WTC11 (cell line): Measurements from ENCODE around the gene YTHDC1. TPM values are rescaled to one million over a fixed set of nuclear protein-coding genes. Genes with fewer than 3 reads are reported as not detected.

Source experiments
- ATAC-seq: fragments of 200-7000 bp; cut with Tn5 transposase; 2 replicates; pipeline ENCODE4 v1.10.0; 2021; ENCODE audit warnings: mild to moderate bottlenecking, moderate library complexity
- CTCF ChIA-PET: fragments of 300-600 bp; sonication (Branson Sonifier 250); formaldehyde crosslinking; loops from one replicate; lab custom pipeline; 2021; ENCODE audit warnings: antibody characterized with exemption; lab: Charles Lee
- POLR2A ChIA-PET: fragments of 350-600 bp; sonication (Branson Sonifier 250); formaldehyde crosslinking; loops from one replicate; lab custom pipeline; 2021; ENCODE audit warnings: antibody characterized with exemption; lab: Charles Lee
- DNase-seq: peaks from one replicate; pipeline ENCODE4 v3.0.0; 2021; ENCODE audit warnings: low spot score
- H3K27ac Mint-ChIP-seq: 2 replicates; pipeline ENCODE4 v1.8.0; 2021; ENCODE audit warnings: mixed read lengths
- H3K27me3 Mint-ChIP-seq: 2 replicates; pipeline ENCODE4 v1.8.0; 2021; ENCODE audit warnings: low read depth, mild to moderate bottlenecking, moderate library complexity, mixed read lengths
- H3K36me3 Mint-ChIP-seq: 2 replicates; pipeline ENCODE4 v1.8.0; 2021; ENCODE audit warnings: mixed read lengths
- H3K4me1 Mint-ChIP-seq: 2 replicates; pipeline ENCODE4 v1.8.0; 2022; ENCODE audit warnings: mixed read lengths
- H3K4me3 Mint-ChIP-seq: 2 replicates; pipeline ENCODE4 v1.8.0; 2021; ENCODE audit warnings: mild to moderate bottlenecking, moderate library complexity, mixed read lengths
- H3K9me3 Mint-ChIP-seq: 2 replicates; pipeline ENCODE4 v1.8.0; 2021; ENCODE audit warnings: mixed read lengths
- CREM ChIP-seq: sonication (generic); formaldehyde crosslinking; IDR thresholded peaks from 2 replicates; pipeline ENCODE4 v1.8.1; 2022; ENCODE audit warnings: mild to moderate bottlenecking, missing genetic modification reagents, moderate library complexity
- E2F4 ChIP-seq: sonication (generic); formaldehyde crosslinking; IDR thresholded peaks from 2 replicates; pipeline ENCODE4 v1.8.1; 2022; ENCODE audit warnings: low read depth, mild to moderate bottlenecking, moderate library complexity, missing genetic modification reagents, borderline replicate concordance
- ELF4 ChIP-seq: sonication (generic); formaldehyde crosslinking; IDR thresholded peaks from 2 replicates; pipeline ENCODE4 v1.8.1; 2022; ENCODE audit warnings: low read depth, mild to moderate bottlenecking, moderate library complexity, missing genetic modification reagents
- ERG ChIP-seq: fragments of 250-450 bp; sonication (Bioruptor Pico); IDR thresholded peaks from 2 replicates; pipeline ENCODE4 v1.8.0; 2021; ENCODE audit warnings: mild to moderate bottlenecking
- FOXP1 ChIP-seq: sonication (generic); formaldehyde crosslinking; IDR thresholded peaks from 2 replicates; pipeline ENCODE4 v1.8.0; 2022; ENCODE audit warnings: missing genetic modification reagents, mild to moderate bottlenecking, moderate library complexity, borderline replicate concordance
- IRF2 ChIP-seq: sonication (generic); formaldehyde crosslinking; IDR thresholded peaks from 2 replicates; pipeline ENCODE4 v1.8.0; 2022; ENCODE audit warnings: low read depth, missing genetic modification reagents, borderline replicate concordance
- MXD4 ChIP-seq: fragments of 250-450 bp; sonication (Bioruptor Pico); IDR thresholded peaks from 2 replicates; pipeline ENCODE4 v1.8.0; 2021; ENCODE audit warnings: mild to moderate bottlenecking, moderate library complexity, borderline replicate concordance
- OVOL2 ChIP-seq: fragments of 250-450 bp; sonication (Bioruptor Pico); IDR thresholded peaks from 2 replicates; pipeline ENCODE4 v1.9.0; 2021; ENCODE audit warnings: mild to moderate bottlenecking, borderline replicate concordance
- RORB ChIP-seq: fragments of 250-450 bp; sonication (Bioruptor Pico); IDR thresholded peaks from 2 replicates; pipeline ENCODE4 v1.9.0; 2021; ENCODE audit warnings: mild to moderate bottlenecking
- SMAD3 ChIP-seq: sonication (generic); formaldehyde crosslinking; IDR thresholded peaks from 2 replicates; pipeline ENCODE4 v1.8.0; 2022; ENCODE audit warnings: missing genetic modification reagents, mild to moderate bottlenecking, borderline replicate concordance
- SOX15 ChIP-seq: fragments of 250-450 bp; sonication (Bioruptor Pico); IDR thresholded peaks from 2 replicates; pipeline ENCODE4 v1.9.0; 2021; ENCODE audit warnings: mild to moderate bottlenecking
- STAT6 ChIP-seq: sonication (generic); formaldehyde crosslinking; conservative IDR thresholded peaks from 2 replicates; pipeline ENCODE4 v1.8.1; 2023; ENCODE audit warnings: mild to moderate bottlenecking, low read depth, missing genetic modification reagents, moderate library complexity
- TEAD4 ChIP-seq: sonication (generic); formaldehyde crosslinking; IDR thresholded peaks from 2 replicates; pipeline ENCODE4 v1.8.0; 2022; ENCODE audit warnings: mild to moderate bottlenecking, missing genetic modification reagents
- ZBTB21 ChIP-seq: sonication (generic); formaldehyde crosslinking; IDR thresholded peaks from 2 replicates; pipeline ENCODE4 v1.8.1; 2023; ENCODE audit warnings: mild to moderate bottlenecking, missing genetic modification reagents, borderline replicate concordance
- ZBTB43 ChIP-seq: sonication (generic); formaldehyde crosslinking; IDR thresholded peaks from 2 replicates; pipeline ENCODE4 v1.8.1; 2023; ENCODE audit warnings: mild to moderate bottlenecking, missing genetic modification reagents
- ZNF263 ChIP-seq: sonication (generic); formaldehyde crosslinking; IDR thresholded peaks from 2 replicates; pipeline ENCODE4 v1.8.1; 2022; ENCODE audit warnings: low read depth, mild to moderate bottlenecking, moderate library complexity, missing genetic modification reagents
- ZNF317 ChIP-seq: sonication (generic); formaldehyde crosslinking; IDR thresholded peaks from 2 replicates; pipeline ENCODE4 v1.8.1; 2023; ENCODE audit warnings: low read depth, mild to moderate bottlenecking, moderate library complexity, missing genetic modification reagents, borderline replicate concordance
- ZNF416 ChIP-seq: fragments of 250-450 bp; sonication (Bioruptor Pico); IDR thresholded peaks from 2 replicates; pipeline ENCODE4 v1.9.0; 2021; ENCODE audit warnings: mild to moderate bottlenecking, inconsistent platforms
- ZNF671 ChIP-seq: fragments of 250-450 bp; sonication (Bioruptor Pico); IDR thresholded peaks from 2 replicates; pipeline ENCODE4 v1.8.0; 2021; ENCODE audit warnings: mild to moderate bottlenecking
- total RNA-seq: library from RNA; stranded (reverse); gene quantifications from 3 replicates; pipeline ENCODE4 v1.2.3, GENCODE V29; 2021
- TF ChIP-seq, protein P1 (sequence below): fragments of 250-450 bp; sonication (Bioruptor Pico); IDR thresholded peaks from 2 replicates; pipeline ENCODE4 v1.9.0; 2021; ENCODE audit warnings: mild to moderate bottlenecking
- TF ChIP-seq, protein P2 (sequence below): sonication (generic); formaldehyde crosslinking; IDR thresholded peaks from 2 replicates; pipeline ENCODE4 v1.8.1; 2023; ENCODE audit warnings: mild to moderate bottlenecking, missing genetic modification reagents
- TF ChIP-seq, protein P3 (sequence below): sonication (generic); formaldehyde crosslinking; conservative IDR thresholded peaks from 2 replicates; pipeline ENCODE4 v1.8.1; 2022; ENCODE audit warnings: mild to moderate bottlenecking, missing genetic modification reagents

Gene YTHDC1
- total RNA-seq, 1 experiment from 2014 or later, result 118 TPM

DNA sequence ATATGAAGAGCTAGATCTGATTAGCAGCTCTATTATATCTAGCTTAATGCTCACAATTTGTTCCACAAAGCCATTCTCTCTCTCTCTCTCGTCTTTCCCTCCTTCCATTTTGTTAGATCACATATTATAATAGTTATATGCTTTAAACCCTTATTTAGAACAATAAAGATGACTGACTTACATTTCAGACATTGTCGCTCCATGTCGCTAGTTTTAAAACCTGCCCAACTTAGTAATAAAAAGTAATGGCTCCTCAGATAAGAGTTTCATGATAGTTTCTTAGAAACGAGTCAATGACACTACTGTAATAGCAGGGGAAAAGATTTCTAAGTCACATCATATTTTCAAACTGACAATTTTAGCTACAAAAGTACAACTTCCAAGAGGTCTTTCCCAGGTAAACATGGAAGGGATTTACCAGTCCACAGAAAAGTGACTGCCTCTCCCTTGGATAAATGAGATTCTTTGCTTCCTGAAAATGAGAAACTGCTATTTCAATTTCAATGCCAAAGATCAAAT lies 38.5 kb upstream of the YTHDC1 start:
- DNase-seq, result no peak
- POLR2A ChIA-PET, result interaction anchor here (0.6 kb wide), 1 partner anchor 324 kb away, joined by 3 read pairs; no protein-coding TSS in a partner anchor
- H3K27me3 Mint-ChIP-seq, result no peaks in the 10 kb centered on the region
- H3K36me3 Mint-ChIP-seq, result no peaks in the 10 kb centered on the region
- TF ChIP-seq MXD4 (CRISPR knock-in tag) (no peak), ZBTB43 (CRISPR knock-in tag) (no peak), FOXP1 (CRISPR knock-in tag) (no peak), ZNF416 (CRISPR knock-in tag) (no peak), ZNF671 (CRISPR knock-in tag) (no peak), ELF4 (CRISPR knock-in tag) (no peak), ZBTB21 (CRISPR knock-in tag) (no peak), ZNF263 (CRISPR knock-in tag) (no peak), SOX15 (CRISPR knock-in tag) (no peak), OVOL2 (CRISPR knock-in tag) (no peak), ERG (CRISPR knock-in tag) (no peak), IRF2 (CRISPR knock-in tag) (no peak), SMAD3 (no peak)
- TF ChIP-seq, protein P1, sequence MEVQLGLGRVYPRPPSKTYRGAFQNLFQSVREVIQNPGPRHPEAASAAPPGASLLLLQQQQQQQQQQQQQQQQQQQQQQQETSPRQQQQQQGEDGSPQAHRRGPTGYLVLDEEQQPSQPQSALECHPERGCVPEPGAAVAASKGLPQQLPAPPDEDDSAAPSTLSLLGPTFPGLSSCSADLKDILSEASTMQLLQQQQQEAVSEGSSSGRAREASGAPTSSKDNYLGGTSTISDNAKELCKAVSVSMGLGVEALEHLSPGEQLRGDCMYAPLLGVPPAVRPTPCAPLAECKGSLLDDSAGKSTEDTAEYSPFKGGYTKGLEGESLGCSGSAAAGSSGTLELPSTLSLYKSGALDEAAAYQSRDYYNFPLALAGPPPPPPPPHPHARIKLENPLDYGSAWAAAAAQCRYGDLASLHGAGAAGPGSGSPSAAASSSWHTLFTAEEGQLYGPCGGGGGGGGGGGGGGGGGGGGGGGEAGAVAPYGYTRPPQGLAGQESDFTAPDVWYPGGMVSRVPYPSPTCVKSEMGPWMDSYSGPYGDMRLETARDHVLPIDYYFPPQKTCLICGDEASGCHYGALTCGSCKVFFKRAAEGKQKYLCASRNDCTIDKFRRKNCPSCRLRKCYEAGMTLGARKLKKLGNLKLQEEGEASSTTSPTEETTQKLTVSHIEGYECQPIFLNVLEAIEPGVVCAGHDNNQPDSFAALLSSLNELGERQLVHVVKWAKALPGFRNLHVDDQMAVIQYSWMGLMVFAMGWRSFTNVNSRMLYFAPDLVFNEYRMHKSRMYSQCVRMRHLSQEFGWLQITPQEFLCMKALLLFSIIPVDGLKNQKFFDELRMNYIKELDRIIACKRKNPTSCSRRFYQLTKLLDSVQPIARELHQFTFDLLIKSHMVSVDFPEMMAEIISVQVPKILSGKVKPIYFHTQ, result no peak
- H3K27ac Mint-ChIP-seq, result peak overlapping the region; percentile 93
- no peaks in the 10 kb centered on the region for H3K9me3 Mint-ChIP-seq
- H3K4me1 Mint-ChIP-seq, result peaks cover 55% of the 10 kb centered on the region
- CTCF ChIA-PET, result interaction anchor here (1.1 to 1.4 kb wide), 2 partner anchors 13 to 116 kb away, joined by 3 to 10 read pairs; no protein-coding TSS in a partner anchor
- ATAC-seq, result no peak
- no peak overlapping the region for H3K4me3 Mint-ChIP-seq

- no peaks in the 10 kb centered on the region for H3K27me3 Mint-ChIP-seq
- no peak overlapping the region for H3K27ac Mint-ChIP-seq
- H3K4me3 Mint-ChIP-seq, result no peak overlapping the region
- ATAC-seq (no peak), DNase-seq (no peak)
- TF ChIP-seq, protein P2, sequence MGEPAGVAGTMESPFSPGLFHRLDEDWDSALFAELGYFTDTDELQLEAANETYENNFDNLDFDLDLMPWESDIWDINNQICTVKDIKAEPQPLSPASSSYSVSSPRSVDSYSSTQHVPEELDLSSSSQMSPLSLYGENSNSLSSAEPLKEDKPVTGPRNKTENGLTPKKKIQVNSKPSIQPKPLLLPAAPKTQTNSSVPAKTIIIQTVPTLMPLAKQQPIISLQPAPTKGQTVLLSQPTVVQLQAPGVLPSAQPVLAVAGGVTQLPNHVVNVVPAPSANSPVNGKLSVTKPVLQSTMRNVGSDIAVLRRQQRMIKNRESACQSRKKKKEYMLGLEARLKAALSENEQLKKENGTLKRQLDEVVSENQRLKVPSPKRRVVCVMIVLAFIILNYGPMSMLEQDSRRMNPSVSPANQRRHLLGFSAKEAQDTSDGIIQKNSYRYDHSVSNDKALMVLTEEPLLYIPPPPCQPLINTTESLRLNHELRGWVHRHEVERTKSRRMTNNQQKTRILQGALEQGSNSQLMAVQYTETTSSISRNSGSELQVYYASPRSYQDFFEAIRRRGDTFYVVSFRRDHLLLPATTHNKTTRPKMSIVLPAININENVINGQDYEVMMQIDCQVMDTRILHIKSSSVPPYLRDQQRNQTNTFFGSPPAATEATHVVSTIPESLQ (CRISPR knock-in tag), result no peak
- TF ChIP-seq FOXP1 (CRISPR knock-in tag) (no peak), CREM (no peak), TEAD4 (CRISPR knock-in tag) (no peak), RORB (CRISPR knock-in tag) (no peak), STAT6 (CRISPR knock-in tag) (no peak), MXD4 (CRISPR knock-in tag) (no peak), ZNF317 (CRISPR knock-in tag) (no peak), E2F4 (CRISPR knock-in tag) (no peak)
- TF ChIP-seq, protein P3, sequence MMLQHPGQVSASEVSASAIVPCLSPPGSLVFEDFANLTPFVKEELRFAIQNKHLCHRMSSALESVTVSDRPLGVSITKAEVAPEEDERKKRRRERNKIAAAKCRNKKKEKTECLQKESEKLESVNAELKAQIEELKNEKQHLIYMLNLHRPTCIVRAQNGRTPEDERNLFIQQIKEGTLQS (CRISPR knock-in tag), result no peak
- H3K9me3 Mint-ChIP-seq, result no peaks in the 10 kb centered on the region
- peaks cover 41% of the 10 kb centered on the region for H3K4me1 Mint-ChIP-seq
- no peaks in the 10 kb centered on the region for H3K36me3 Mint-ChIP-seq
- CTCF ChIA-PET, result interaction anchor here (1.2 kb wide), 1 partner anchor 9 kb away, joined by 3 read pairs; no protein-coding TSS in a partner anchor
- POLR2A ChIA-PET, result no interaction called here
These were observed 35.4 kb upstream of the YTHDC1 start for GRCh38 chr4:68385267-68385666.
